RPMI7951 (cell line): ENCODE results near the gene RPF1. TPM values are rescaled to one million over a fixed set of nuclear protein-coding genes. Genes with fewer than 3 reads are reported as not detected.
"Not testable (repeated sequence)": the region's sequence is repeated elsewhere in the genome, so short reads cannot be mapped to it uniquely, and the experiment has no call there.

Source experiments
- DNase-seq: peaks from one replicate; pipeline ENCODE4 v3.0.0-alpha.2; 2012; ENCODE audit warnings: low read depth
- total RNA-seq: library from RNA; depleted of rRNA; stranded (reverse); fragments of >200 nt; shearing (Covaris generic); gene quantifications from 2 replicates; pipeline ENCODE4 v1.2.3, GENCODE V29; 2014; rRNA removed

RPF1 gene, protein sequence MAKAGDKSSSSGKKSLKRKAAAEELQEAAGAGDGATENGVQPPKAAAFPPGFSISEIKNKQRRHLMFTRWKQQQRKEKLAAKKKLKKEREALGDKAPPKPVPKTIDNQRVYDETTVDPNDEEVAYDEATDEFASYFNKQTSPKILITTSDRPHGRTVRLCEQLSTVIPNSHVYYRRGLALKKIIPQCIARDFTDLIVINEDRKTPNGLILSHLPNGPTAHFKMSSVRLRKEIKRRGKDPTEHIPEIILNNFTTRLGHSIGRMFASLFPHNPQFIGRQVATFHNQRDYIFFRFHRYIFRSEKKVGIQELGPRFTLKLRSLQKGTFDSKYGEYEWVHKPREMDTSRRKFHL
- 78.6 and 108 TPM in 2 replicates for total RNA-seq

DNA sequence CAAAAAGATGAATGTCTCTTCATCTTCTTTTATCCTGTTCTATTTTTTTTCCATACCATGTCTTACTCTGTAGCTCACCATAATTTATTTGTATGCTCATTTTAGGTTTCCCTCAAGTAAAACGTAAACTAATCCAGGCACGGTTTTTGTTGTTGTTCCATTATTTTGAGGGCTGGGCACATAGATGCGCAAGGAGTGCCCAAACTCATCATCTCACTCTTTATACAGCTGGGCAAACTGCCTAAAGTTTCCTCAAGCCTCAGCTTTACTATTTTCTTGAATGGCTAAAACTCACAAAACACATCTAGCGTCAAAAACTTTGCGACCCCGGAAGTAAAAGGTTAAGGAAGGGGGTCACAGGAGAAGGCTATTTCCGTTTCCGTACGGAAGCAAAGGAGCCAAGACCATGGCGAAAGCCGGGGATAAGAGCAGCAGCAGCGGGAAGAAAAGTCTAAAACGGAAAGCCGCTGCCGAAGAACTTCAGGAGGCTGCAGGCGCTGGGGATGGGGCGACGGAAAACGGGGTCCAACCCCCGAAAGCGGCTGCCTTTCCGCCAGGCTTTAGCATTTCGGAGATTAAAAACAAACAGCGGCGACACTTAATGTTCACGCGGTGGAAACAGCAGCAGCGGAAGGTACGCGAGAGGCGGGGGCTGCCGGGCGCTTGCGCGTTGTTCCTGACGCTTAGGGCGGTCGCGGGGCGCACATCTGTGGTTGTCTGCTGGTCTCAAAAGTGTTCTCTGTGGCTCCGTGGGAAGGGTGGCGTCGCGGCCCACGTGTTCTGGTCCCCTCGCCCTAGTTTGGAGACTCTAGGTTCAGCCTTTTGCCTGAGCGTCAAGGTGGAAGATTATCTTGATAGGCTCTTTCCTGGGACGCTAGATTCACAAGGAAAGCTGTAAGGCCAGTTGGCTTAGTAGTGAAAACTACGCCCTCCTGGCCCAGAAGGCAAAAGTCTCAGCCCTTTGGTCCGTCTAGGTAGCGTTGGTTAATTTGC, at the start of gene RPF1:
RPF1 (plus strand) TSS at position 391 of the 993 bp plus-strand sequence; CDS start at position 407, 16 bp downstream.
- DNase-seq = peak; percentile 89

DNA sequence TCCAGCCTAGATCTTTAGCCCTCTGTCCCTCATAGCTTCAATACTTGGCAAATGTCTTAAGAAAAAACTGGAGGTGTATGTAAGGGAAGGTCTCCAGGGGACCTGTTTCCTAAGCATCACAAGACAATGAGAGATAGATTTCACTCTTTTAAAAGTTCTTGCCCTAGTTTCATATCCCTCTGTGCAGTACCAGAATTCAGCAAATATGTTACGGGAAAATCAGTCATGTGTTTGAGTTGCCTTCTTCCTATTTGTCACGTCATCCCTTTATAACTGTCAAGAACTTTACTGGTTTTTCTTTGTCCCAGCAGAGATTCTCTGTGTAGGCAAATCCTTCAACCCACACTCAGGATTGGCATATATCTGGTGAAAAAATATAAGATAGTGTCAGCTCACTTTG, 48.5 kb upstream of the RPF1 start:
- DNase-seq = no peak

DNA sequence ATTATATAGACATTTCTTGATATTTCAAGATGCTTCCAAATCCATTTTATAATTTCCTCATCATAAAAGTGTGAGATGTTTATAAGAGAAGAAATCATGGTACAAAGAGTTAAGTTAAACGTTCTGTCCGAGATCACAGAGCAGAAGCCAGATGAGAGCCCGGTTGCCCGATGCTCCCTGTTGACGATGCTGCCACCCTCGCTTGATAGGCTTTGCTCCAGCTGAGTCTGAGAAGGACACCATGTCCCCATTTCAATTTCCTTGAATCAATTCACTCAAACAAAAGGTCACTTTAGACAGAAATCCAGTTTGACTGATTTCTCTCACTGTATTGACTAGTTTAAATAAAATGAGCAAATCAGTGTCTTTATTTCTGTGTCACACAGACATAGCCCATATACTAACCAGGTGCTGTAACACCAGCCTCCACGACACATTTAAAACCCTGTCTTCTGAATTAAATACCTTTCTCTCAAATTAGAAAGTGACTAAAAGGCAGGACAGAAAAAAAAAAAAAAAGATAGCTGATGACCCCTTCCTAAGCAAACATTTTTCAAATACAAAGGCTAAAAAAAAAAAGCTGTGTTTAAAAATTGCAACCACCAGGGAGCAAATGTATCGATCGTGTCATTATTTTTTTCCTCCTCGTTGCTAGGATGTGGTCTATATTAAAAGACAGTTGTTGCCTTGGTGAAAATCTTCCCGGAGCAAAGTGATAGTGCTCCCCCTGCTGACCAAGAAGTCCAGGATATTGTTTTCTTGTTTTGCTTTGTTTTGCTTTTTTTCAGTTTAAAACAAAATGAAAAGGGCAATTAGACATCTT, 45.6 kb upstream of the RPF1 start:
- DNase-seq = peak; percentile 77

DNA sequence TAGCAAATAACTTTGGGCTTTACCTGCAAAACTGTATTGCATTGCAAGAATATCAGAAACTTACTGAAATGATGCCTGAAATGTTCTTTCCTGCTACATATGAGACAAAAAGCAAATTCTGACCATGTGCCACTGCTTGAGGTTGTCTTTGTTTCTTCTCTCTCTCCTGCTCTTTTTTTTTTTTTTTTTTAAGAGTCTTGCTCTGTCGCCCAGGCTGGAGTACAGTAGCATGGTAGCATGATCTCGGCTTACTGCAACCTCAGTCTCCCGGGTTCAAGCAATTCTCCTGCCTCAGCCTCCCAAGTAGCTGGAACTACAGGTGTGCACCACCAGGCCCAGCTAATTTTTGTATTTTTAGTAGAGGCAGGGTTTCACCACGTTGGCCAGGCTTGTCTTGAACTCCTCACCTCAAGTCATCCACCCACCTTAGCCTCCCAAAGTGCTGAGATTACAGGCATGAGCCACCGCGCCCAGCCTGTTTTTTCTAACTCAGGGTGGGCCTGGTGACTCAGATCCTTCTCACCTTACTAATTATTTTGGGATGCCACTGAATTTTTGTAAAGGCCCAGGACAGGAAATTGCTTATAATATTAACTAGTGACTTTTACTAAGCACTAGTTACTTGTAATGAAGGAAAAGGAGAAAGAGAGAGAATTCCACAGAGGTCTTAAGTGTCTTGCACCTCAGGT, 44.8 kb upstream of the RPF1 start:
- DNase-seq = no peak

DNA sequence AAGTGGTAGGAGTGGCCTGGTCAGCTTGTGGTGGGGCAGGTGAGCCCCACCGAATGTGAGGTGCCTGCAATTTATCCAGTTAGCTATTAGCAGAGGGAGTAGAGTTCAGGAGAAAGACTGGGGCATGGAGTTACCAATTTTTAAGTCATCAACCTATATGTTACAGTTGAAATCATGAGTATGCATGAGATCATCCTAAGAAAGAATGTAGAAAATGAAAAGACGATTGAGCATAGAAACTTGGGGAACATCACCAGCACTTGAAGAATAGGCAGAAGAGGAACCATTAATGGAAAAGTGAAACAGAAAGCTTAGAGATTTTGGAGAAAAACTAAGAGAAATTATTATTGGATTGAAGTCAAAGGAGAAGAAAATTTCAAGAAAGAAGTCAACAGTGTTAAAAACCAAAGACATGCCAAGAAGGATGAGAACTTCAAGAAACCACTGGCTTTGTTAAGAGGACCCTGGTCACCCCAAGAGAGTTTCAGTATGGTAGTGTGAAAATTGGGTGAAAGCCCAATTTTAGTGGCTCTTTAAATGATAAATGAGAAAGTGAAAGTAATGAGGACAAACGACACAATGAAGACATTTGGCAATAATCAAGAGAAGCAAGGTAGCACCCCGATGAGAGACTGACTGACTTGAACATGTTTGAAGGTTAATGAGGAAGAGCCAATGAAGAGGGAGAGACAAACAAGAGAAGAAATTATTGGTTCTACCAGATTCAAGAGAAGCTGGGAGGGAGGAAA, 44.1 kb upstream of the RPF1 start:
- DNase-seq = peak; percentile 35

DNA sequence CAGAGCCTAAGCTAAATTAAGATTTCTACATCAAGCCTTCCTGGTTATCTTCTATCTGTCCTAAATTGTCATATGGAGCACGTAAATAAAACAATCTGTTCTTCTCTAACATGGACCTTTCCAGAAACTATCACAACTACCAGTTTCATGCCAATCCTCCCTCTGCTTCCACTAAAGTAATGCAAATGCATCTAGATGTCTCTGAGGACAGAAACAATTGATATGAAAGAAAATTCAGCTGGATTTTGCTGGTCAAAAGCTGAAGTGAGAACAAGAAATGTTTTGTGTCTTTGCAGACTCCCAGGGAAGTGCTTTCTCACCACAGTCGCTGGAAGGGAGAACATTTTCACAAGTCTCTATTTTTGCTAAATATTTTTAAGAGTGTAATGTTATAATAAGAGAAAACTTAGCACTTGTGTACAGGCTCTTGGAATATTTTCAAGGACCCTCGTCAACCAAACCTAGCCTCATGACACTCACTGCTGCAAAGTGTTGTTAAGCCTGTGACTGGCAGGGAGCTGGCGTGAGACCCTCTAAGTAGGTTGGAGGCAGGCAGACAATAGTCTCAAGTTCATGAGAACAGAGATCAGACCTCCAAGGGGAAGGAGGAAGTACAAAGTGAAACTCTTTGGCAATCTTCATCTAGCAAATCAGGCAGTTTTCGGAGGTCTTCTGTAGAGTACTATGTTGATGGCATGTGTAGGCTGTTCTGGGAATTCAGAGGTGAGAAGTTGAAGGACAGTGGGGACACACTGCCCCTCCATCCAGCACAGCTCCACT, 42.0 kb upstream of the RPF1 start:
- no peak for DNase-seq

DNA sequence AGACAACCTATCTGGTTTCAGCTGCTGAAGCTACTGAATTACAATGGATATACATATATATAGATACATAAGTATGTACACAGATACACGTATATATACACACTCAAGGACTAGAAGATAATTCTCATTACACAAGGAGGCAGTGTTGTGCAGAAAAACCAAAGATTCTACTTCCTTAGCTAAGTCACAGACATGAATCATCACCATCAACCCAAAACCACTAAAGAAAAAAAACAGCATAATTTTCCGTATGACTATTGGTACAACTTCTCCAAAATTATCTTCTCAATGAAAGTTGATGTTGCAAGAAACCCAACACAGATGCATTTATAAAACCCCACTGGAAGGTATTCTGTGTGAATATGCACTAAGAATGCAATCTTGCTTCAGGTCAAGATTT, 36.8 kb upstream of the RPF1 start:
- peak; percentile 86 for DNase-seq

DNA sequence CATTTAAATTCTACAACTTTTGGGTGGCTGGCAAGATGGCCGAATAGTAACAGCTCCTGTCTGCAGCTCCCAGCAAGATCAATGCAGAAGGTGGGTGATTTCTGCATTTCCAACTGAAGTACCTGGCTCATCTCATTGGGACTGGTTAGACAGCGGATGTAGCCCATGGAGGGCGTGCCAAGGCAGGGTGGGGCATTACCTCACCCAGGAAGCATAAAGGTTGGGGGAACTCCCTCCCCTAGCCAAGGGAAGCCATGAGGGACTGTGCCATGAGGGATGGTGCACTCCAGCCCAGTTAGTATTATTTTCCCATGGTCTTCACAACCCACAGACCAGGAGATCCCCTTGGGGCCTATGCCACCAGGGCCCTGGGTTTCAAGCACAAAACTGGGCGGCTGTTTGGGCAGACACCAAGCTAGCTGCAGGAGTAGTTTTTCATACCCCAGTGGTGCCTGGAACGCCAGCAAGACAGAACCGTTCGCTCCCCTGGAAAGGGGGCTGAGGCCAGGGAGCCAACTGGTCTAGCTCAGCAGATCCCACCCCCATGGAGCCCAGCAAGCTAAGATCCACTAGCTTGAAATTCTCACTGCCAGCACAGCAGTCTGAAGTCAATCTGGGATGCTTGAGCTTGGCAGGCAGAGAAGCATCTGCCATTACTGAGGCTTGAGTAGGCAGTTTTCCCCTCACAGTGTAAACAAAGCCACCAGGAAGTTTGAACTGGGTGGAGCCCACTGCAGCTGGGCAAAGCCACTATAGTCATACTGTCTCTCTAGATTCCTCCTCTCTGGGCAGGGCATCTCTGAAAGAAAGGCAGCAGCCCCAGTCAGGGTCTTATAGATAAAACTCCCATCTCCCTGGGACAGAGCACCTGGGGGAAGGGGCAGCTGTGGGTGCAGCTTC, 36.1 kb upstream of the RPF1 start:
- DNase-seq = not testable (repeated sequence)

DNA sequence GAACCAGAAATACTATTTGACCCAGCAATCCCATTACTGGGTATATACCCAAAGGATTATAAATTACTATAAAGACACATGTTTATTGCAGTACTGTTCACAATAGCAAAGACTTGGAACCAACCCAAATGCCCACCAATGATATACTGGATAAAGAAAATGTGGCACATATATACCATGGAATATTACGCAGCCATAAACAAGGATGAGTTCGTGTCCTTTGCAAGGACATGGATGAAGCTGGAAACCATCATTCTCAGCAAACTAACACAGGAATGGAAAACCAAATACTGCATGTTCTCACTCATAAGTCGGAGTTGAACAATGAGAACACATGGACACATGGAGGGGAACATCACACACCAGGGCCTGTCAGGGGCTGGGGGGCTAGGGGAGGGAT, 30.4 kb upstream of the RPF1 start:
- not testable (repeated sequence) for DNase-seq

DNA sequence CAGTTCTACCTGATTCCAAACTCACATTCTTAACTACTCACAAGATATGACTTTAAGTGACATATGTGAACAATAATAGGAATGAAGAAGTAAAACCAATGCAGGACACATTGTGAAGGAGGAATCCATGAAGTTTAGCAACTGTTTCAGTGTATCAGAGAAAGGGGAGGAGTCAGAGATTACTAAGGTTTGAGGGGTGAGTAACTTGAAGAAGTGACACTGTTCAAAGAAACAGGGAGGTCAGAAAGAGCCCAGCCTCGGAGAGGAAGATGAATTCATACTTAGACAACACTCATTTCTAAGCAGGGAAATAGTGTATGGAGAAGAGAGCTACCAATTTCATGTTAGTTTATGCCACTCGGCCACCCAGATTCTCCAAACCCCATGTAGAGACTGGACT, 28.2 kb upstream of the RPF1 start:
- DNase-seq = no peak

DNA sequence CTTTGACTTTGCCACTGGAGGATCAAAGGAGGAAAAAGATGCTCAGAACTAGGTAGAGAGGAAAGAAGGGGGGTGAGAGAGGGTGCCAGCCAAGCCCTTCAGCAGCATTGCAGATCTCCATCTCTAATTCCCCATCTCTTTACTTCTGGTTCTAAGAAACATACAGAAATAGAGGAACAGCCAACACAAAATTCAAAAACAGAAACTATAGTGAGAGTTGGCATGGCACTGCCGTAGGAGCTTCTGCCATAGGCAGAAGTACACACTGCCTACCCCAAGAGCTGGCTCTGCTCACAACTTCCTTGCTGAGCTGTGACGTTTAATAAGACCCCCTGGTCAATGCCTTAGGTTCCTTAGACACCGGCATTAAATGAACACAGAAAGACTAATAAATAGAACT, 26.6 kb upstream of the RPF1 start:
- no peak for DNase-seq

DNA sequence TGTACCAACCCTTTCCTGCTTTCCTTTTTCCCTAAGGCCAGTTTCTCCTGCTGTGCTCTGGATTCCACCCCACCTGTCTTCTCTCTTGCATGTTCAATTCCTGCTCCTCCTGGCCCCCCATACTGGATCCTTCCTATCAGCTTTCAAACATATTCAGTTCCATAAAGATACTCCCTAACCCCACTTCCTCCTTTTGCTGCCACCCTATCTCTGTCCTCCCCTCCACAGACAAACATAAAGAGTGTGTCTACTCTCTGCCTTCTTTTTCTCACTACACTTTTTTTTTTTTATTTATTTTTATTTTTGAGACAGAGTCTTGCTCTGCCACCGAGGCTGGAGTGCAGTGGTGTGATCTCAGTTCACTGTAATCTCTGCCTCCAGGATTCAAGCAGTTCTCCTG, 16.9 kb upstream of the RPF1 start:
- DNase-seq = no peak

DNA sequence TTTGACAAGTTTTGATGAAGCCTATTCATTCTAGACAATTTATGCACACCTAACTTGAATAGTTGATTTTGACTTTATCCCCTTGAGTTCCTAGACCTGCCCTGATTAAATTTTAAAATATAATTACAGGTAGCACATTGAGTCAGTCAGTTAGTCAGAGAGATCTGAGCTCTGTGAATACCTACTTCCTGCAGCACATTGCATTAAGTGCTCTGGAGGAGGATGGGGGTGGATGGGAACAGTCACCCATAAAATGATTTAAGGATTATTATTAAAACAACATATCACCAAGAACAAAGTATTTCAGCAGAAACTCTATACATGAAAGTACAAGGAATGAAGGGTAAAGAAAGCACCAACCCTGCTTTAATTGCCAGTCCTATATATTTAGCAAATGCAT, 11.8 kb upstream of the RPF1 start:
- no peak for DNase-seq

DNA sequence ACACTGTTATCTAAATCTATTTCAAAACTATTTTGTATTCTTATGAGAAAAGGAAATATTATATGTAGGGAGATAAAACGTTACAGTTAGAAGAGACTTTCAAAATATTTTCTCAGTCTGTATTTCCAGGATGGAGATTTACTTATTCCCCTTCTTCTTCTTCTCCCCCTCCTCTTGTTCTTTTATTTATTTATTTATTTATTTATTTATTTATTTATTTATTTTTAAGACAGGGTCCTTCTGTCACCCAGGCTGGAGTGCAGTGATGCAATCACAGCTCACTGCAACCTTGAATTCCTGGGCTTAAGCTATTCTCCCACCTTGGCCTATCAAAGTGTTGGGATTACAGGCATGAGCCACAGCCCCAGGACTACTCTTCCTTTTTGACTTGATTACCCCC, 2.8 kb upstream of the RPF1 start:
- no peak for DNase-seq

DNA sequence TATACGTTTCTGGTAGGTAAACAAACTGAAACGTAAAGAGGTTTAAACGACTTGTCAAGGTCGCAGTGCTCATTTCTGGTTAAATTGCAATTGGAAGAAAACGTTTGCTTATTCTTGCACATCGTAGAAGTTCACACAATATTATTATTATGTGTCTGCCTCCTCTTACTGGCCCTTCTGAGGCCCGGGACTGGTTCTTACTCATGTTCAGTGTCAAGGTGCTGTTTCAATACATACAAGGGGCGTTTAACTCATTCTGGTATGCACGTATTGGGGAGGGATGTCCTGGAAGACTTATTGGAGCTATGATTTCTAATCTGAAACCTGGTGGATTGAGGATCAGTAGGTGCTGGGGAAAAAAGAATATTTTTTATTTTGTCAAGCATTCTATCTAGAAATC, 932 bp downstream of the RPF1 start:
- DNase-seq = no peak

DNA sequence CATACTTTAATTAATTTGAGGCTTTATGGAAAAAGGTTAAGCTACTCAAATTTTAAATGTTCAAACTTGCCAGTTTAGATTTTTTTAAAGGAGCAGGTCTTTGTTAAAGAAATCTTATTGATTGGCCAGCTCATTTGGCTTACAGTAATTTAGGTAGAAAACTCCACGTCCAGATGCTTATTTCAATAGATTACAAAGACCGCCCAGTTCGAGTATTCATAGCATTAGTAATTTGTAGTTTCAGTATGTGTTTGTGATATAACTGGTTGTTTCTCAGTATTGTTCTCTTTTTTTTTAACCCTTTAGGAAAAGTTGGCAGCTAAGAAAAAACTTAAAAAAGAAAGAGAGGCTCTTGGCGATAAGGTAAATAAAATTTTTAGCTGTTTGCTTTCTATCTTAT, 1.6 kb downstream of the RPF1 start:
- no peak for DNase-seq

DNA sequence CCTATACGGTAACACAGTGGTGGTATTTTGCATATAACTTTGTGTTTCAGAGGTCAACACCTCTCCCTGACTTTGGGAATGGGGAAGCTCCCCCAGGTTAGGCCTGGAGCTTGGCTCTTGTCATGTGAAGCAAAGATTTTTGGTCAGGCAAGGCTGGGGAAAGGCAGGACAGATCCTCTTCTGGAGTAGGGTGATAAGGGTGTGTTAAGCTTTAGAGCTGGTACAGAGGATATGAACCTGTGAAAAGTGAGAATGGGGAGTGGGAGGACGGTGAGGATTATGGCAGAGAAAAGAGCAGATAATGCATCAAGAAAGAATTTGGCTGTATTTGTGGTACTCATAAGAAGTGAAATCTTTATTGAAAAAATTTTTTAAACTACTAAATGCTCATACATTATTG, 2.3 kb downstream of the RPF1 start:
- DNase-seq = no peak

DNA sequence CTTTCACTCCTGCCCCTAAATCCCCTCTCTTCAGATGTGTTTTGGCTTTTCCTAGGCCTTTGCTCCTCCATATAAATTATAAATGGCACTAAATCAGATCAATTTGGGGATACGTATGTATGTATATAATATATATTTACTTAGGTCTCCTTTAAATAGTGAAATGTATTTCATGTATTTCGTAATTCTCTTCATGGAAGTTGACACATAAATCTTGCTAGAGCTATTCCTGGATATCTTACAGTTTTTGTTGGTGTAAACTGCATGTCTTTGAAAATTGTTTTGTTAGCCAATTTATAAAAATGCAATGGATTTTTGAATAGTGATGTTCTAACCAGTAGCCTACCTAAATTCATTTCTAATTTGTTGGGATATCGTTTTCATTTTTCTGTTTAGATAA, 9.0 kb downstream of the RPF1 start:
- DNase-seq = no peak

DNA sequence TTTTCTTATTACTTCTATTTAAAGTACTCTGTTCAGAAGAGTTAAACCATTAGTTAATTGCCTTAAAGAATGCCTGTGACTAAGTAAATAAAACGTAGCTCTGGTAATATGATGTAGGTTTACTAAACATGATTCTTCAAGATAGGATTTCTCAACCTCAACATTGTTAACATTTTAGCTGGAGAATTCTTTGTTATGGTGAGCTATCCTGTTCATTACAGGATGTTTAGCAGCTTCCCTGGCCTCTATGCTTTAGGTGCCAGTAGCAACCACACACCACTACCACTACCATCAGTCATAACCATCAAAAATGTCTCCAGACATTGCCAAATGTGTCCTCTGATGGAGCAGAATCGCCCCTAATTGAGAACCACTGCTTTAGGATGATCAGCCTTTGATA, 10.7 kb downstream of the RPF1 start:
- no peak for DNase-seq
